Lower lobe of right lung (tissue), 2 donors: Measurements from ENCODE around the gene SLC15A3. TPM values are rescaled to one million over a fixed set of nuclear protein-coding genes. Genes with fewer than 3 reads are reported as not detected.

Experiments used
- ATAC-seq, 2 donors: fragments of 200-7000 bp; cut with Tn5 transposase; one replicate each; pipeline ENCODE4 v1.9.1; 2020 to 2022; ENCODE audit warnings: mild to moderate bottlenecking in 2 of 2, moderate library complexity in 2 of 2
- DNase-seq: peaks from one replicate; pipeline ENCODE4 v3.0.0-alpha.2; 2020
- H3K27ac ChIP-seq: fragments of 200-600 bp; one replicate; pipeline ENCODE4 v1.8.0; 2022
- H3K27me3 ChIP-seq: fragments of 200-600 bp; one replicate; pipeline ENCODE4 v1.8.0; 2022; ENCODE audit warnings: low read depth
- H3K36me3 ChIP-seq: fragments of 200-600 bp; one replicate; pipeline ENCODE4 v1.8.0; 2022; ENCODE audit warnings: mild to moderate bottlenecking
- H3K4me1 ChIP-seq: fragments of 200-600 bp; one replicate; pipeline ENCODE4 v1.8.0; 2022
- H3K4me3 ChIP-seq: fragments of 200-600 bp; one replicate; pipeline ENCODE4 v1.8.0; 2022; ENCODE audit warnings: mild to moderate bottlenecking
- H3K9me3 ChIP-seq: fragments of 200-600 bp; one replicate; pipeline ENCODE4 v1.8.0; 2022
- intact Hi-C: fragments of 100-400 bp; cut with DNase I; formaldehyde crosslinking; loops from one replicate; pipeline ENCODE4 v1.11.0; 2022
- total RNA-seq: library from RNA; stranded (reverse); fragmentation: NEBNext Ultra II Directional; extraction: Animal tissue kit (Norgen Biotek cat#: 25700); gene quantifications from one replicate; pipeline ENCODE4 v1.2.1, GENCODE V29; 2021
- TF ChIP-seq, protein P1 (sequence below): fragments of 200-600 bp; IDR thresholded peaks from one replicate; pipeline ENCODE4 v1.8.0; 2022; ENCODE audit warnings: antibody characterized with exemption, mild to moderate bottlenecking
- donor health status: DM: no; HTN: yes; CAD: no; lungs with severe emphysema.

SLC15A3 gene
- total RNA-seq, 1 donor from 2014 or later, result 199 TPM

DNA sequence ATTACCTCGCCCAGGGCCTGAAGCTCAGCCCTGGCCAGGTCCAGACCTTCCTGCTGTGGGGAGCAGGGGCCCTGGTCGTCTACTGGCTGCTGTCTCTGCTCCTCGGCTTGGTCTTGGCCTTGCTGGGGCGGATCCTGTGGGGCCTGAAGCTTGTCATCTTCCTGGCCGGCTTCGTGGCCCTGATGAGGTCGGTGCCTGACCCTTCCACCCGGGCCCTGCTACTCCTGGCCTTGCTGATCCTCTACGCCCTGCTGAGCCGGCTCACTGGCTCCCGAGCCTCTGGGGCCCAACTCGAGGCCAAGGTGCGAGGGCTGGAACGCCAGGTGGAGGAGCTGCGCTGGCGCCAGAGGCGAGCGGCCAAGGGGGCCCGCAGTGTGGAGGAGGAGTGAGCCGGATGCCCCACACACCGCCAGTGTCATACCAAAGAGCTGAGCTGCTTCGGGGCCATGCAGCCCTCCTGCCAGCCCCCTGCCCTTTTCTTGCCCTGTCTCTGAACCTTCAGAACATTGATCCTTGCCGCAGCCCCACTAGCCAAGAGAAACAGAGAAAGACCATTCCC, 30.1 kb downstream of the SLC15A3 start:
- TF ChIP-seq, protein P1, sequence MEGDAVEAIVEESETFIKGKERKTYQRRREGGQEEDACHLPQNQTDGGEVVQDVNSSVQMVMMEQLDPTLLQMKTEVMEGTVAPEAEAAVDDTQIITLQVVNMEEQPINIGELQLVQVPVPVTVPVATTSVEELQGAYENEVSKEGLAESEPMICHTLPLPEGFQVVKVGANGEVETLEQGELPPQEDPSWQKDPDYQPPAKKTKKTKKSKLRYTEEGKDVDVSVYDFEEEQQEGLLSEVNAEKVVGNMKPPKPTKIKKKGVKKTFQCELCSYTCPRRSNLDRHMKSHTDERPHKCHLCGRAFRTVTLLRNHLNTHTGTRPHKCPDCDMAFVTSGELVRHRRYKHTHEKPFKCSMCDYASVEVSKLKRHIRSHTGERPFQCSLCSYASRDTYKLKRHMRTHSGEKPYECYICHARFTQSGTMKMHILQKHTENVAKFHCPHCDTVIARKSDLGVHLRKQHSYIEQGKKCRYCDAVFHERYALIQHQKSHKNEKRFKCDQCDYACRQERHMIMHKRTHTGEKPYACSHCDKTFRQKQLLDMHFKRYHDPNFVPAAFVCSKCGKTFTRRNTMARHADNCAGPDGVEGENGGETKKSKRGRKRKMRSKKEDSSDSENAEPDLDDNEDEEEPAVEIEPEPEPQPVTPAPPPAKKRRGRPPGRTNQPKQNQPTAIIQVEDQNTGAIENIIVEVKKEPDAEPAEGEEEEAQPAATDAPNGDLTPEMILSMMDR, result no peak
- Histone ChIP-seq H3K4me3 (no peak overlapping the region), H3K4me1 (peaks cover 42% of the 10 kb centered on the region), H3K9me3 (no peaks in the 10 kb centered on the region), H3K27ac (no peak overlapping the region), H3K36me3 (peaks cover 36% of the 10 kb centered on the region), H3K27me3 (peaks cover 20% of the 10 kb centered on the region)
- DNase-seq (no peak), ATAC-seq (no peak)
- intact Hi-C loops, result no loop called here

DNA sequence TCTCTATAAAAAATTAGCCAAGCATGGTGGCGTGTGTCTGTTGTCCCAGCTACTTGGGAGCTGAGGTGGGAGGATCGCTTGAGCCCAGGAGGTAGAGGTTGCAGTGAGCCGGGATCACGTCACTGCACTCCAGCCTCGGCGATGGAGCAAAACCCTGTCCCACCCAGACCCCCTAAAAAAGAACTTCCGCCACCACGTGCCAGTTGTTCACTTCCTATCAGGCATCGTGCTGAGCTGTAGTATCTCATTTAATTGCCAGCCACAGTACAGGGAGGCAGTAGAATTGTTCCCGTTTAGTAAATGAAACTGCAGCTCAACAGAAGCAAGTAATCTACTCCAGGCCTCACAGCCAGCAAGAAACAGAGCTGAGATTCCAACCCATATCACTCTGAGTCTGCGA, 30.7 kb downstream of the SLC15A3 start:
- H3K36me3 ChIP-seq, result peaks cover 36% of the 10 kb centered on the region
- ATAC-seq (no peak), DNase-seq (no peak)
- peaks cover 48% of the 10 kb centered on the region for H3K4me1 ChIP-seq
- TF ChIP-seq, protein P1, result no peak
- H3K4me3 ChIP-seq, result no peak overlapping the region
- peaks cover 20% of the 10 kb centered on the region for H3K27me3 ChIP-seq
- intact Hi-C loops, result no loop called here
- H3K27ac ChIP-seq, result no peak overlapping the region
- no peaks in the 10 kb centered on the region for H3K9me3 ChIP-seq

DNA sequence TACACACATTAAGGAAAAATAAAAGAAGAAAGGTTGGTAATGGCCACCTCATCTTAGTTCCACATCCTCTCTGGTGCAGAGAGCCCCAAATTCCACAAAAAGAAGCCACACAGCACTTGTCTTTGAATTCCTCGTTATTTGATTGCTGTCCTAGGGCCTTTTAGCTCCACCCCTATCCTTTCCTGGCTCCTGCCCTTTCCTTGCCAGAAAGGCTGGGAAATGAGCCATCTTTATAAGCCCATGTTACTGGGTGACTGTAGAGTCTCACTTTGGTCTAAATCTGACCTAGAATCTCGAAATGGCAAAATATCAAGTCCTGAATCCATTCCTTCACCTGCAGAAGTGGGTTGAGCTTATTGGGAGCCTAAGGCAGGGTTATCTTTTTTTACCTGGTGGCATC, 32.0 kb downstream of the SLC15A3 start:
- Histone ChIP-seq H3K4me1 (peaks cover 54% of the 10 kb centered on the region), H3K36me3 (peaks cover 36% of the 10 kb centered on the region), H3K4me3 (no peak overlapping the region), H3K27me3 (peaks cover 13% of the 10 kb centered on the region), H3K27ac (no peak overlapping the region), H3K9me3 (no peaks in the 10 kb centered on the region)
- DNase-seq (no peak), ATAC-seq (no peak)
- TF ChIP-seq, protein P1, result no peak
- intact Hi-C loops, result no loop called here

DNA sequence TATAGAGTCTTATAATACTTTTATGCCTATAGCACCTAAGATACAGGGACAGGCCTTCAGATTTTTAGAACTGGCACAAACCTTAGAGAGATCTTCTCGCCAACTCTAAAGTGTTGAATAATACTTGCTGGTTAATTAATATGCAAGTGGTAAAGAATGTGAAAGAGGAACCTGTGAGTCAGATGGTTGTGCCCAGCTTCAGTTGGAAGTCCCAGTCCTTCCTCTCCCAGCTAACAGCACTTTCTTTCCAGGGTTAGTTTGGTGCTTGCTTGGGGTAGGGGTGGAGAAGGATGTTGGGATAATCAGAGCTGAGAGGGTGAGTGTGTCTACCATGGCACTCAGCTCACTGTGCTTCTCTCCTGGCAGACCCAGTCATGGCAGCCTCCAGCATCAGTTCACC, 32.7 kb downstream of the SLC15A3 start:
- ATAC-seq (no peak), DNase-seq (no peak)
- Histone ChIP-seq H3K4me1 (peaks cover 53% of the 10 kb centered on the region), H3K9me3 (no peaks in the 10 kb centered on the region), H3K4me3 (no peak overlapping the region), H3K27ac (no peak overlapping the region), H3K36me3 (peaks cover 36% of the 10 kb centered on the region), H3K27me3 (peaks cover 8% of the 10 kb centered on the region)
- intact Hi-C loops, result no loop called here
- TF ChIP-seq, protein P1, result no peak

DNA sequence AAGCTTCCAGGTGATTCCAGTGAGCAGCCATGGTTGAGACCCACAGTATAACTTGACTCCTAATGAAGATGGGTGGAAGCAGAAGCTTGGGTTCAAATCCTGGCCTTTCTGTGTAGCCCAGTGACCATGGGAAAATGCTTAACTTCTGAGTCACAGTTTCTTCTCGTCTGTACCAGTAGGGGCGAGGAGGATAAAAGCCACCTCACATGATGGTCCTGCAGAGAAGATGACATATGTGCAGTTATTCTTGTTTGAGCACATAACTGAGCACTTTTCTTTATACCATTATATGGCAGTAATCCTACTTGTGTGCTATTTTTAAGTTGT, 33.1 kb downstream of the SLC15A3 start:
- Histone ChIP-seq H3K27ac (no peak overlapping the region), H3K4me3 (no peak overlapping the region), H3K4me1 (peaks cover 49% of the 10 kb centered on the region), H3K36me3 (peaks cover 36% of the 10 kb centered on the region), H3K27me3 (peaks cover 5% of the 10 kb centered on the region), H3K9me3 (no peaks in the 10 kb centered on the region)
- DNase-seq (no peak), ATAC-seq (no peak)
- TF ChIP-seq, protein P1, result no peak
- intact Hi-C loops, result no loop called here
